Activated CD8-positive, alpha-beta memory T cell treated with anti-CD3 and anti-CD28 coated beads, Interleukin-2, amount 50 U/mL, for 4 hours (primary cell): ENCODE results near the gene FAM117B.
"Not testable (repeated sequence)": the region's sequence is repeated elsewhere in the genome, so short reads cannot be mapped to it uniquely, and the experiment has no call there.

Source experiments
- DNase-seq: peaks from one replicate; pipeline ENCODE4 v3.0.0-alpha.2; 2020

FAM117B gene

GRCh38 chr2:202639231-202639630 is 4.5 kb downstream of the FAM117B start:
- no peak for DNase-seq

GRCh38 chr2:202642567-202642966 is 7.8 kb downstream of the FAM117B start:
- no peak for DNase-seq

- no peak for DNase-seq
Observed at GRCh38 chr2:202643012-202643858, 8.5 kb downstream of the FAM117B start.

GRCh38 chr2:202652119-202652518 is 17.4 kb downstream of the FAM117B start:
- no peak for DNase-seq

- DNase-seq, result no peak
Observed at GRCh38 chr2:202653890-202654289, 19.1 kb downstream of the FAM117B start.

DNA sequence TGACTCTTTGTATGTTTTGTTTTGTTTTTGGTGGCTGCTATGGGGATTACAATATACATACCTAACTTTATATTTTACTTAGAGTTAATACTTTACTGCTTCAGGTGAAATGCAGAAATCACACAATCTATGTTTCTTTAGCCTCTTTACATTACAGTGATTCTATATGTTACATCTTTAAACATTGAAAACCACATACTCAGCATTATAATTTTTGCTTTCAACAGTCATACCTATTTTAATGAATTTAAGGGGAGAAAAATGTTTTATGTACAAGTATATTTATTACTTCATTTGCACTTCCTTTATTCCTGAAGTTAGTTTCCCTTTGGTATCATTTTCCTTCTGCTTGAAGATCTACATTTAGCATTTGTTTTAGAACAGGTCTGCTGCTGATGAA is 23.1 kb downstream of the FAM117B start:
- no peak for DNase-seq

DNA sequence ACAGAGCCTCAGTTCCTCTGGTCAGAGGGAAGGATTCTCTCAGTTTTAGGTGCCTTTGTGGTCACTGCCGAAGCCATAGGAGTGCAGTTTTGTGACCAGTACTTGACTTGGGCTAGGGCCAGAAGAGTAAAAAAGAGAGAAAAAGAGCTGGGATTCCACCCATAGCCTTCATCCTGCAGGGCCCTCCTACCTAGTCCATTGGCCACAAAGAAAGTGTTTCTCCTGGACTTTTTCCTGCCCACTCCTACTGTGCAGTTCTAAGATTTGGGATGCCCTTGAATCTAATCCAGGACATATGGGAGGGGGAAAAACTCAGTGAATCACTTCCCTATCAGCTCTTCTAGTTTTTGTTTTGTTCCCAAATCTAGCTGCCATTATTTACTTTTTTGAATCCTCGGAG is 26.0 kb downstream of the FAM117B start:
- no peak for DNase-seq

DNA sequence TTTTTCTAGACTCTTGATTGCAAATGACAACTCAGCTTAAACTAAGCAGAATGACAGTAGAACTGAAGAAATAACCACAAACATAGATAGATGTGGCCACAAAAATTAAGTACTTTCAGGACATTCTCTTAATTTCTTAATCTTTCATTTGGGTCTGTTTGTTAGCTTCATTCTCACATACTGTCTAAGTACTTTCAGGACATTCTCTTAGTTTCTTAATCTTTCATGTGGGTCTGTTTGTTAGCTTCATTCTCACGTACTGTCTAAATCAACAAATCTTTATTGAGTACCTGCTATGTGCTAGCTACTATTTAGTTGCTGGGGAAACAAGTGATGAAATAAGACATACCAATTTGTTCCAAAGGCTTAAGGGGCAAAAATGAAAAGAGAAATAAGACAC is 35.1 kb downstream of the FAM117B start:
- DNase-seq, result no peak

- DNase-seq, result no peak
Observed at GRCh38 chr2:202671317-202672035, 36.7 kb downstream of the FAM117B start.

GRCh38 chr2:202675097-202675496 is 40.3 kb downstream of the FAM117B start:
- DNase-seq, result not testable (repeated sequence)

DNA sequence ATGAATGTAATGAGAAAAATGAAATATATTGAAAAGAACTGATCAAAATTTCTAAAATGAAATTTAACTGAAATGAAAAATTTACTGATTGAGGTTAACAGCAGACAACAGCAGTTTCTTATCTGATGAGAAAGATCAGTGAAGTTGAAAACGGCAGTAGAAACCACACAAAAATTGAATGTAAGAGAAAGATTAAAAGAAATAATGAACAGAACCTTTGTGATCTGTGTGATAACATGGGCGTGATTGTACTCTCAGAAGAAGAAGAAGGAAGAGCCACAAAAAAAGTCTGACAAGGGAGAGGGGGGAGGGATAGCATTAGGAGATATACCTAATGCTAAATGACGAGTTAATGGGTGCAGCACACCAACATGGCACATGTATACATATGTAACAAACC is 45.2 kb downstream of the FAM117B start:
- DNase-seq, result no peak

DNA sequence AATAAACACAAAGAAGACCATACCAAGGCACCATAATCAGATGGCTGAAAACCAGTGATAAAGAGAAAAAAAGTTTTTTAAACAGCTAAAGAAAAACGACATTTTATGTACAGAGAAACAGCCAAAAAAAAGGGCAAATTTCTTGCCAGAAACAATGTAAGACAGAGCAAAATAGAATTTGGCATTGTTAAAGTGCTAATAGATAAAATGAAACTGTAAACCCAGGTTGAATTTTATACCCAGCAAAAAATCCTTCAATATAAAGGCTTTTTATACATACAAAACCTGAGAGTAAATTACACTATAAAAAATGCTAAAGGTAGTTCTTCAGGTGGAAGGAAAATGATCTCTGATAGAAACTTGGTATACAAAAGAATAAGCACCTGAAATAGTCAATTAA is 45.7 kb downstream of the FAM117B start:
- DNase-seq, result no peak

GRCh38 chr2:202681688-202682205 is 47.0 kb downstream of the FAM117B start:
- DNase-seq, result no peak

- no peak for DNase-seq
Observed at GRCh38 chr2:202682274-202682673, 47.5 kb downstream of the FAM117B start.

- DNase-seq, result no peak
Observed at GRCh38 chr2:202687276-202687675, 52.5 kb downstream of the FAM117B start.

GRCh38 chr2:202689459-202689858 is 54.7 kb downstream of the FAM117B start:
- no peak for DNase-seq

GRCh38 chr2:202689898-202690297 is 55.1 kb downstream of the FAM117B start:
- DNase-seq, result no peak

- no peak for DNase-seq
Observed at GRCh38 chr2:202690321-202690900, 55.6 kb downstream of the FAM117B start.

GRCh38 chr2:202693503-202693902 is 58.7 kb downstream of the FAM117B start:
- DNase-seq, result no peak

DNA sequence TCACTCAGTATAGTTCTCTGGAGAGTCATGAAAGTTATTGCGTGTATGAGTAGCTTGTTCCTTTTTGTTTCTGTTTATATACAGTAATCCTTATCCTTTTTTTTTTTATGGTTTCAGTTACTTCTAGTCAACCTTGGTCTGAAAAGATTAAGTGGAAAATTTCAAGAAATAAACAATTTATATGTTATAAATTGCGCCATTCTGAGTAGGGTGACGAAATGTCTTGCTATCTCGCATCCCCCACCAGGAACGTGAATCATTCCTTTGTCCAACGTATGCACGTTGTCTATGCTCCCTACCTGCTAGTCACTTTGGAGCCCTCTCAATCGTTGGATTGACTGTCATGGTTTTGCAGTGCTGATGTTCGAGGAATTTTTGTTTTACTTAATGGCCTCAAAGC is 60.4 kb downstream of the FAM117B start:
- no peak for DNase-seq

GRCh38 chr2:202700075-202700901 is 65.5 kb downstream of the FAM117B start:
- no peak for DNase-seq

DNA sequence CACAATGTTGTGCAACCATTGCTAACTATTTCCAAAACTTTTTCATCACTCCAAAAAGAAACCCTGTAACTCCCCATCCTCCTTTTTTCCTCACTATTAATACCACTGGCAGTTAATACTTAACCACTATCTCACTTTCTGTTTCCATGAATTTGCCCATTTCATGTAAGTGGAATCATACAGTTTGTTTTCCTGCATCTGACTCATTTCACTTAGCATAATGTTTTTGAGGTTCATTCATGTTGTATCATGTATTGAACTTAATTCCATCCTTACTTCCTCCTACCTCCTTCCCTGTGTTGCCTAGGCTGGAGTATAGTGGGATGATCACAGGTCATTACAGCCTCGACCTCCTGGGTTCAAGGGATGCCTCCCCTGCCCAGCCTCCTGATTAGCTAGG is 68.3 kb downstream of the FAM117B start:
- no peak for DNase-seq

DNA sequence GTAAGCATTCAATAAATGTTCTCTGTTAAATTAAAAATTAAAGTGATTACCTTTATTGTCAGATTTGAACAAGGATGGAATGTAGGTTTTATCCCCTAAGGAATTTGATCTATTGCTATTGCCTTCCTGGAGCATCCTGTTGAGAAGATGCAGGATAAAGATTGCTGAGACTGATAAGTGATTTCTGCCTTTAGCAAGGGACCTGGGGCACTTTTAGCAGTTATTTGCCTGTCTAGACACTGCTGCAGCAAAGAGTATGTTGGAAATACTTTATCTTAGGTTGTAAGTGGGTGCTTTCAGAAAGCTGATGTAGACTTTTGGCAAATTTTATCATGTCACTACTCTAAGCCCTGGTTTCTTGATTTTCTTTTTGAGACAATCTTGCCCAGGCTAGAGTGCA is 69.5 kb downstream of the FAM117B start:
- no peak for DNase-seq
